ENCODE data around the gene BCKDHA. TPM values are rescaled to one million over a fixed set of nuclear protein-coding genes. Genes with fewer than 3 reads are reported as not detected.

BCKDHA gene
- total and polyA plus RNA-seq, 2 donors (not counting 3 experiments of a cell fraction or from before 2014, with no cell fraction given), result 16.5 to 50.4 TPM

GRCh38 chr19:41449865-41450178 lies 52.2 kb downstream of the BCKDHA start:
- intact Hi-C loops (cut with micrococcal nuclease) (loop anchor here (1.0 kb wide), 5 partner anchors 29 to 145 kb away; no protein-coding TSS in a partner anchor), dilution Hi-C loops (cut with MboI; ENCODE audit: extremely low pct_ligation_motif_present, low sequenced_read_pairs) (no loop called here)
- Histone ChIP-seq H4K20me1 (replicated peaks; ENCODE audit: control insufficient read depth, extremely low read depth, insufficient read depth, low read length) (no peaks in the 10 kb centered on the region), H3K9me3 (replicated peaks; ENCODE audit: control insufficient read depth, insufficient read depth, low read length) (no peaks in the 10 kb centered on the region), H3K36me3 (ENCODE audit: control insufficient read depth in 2 of 2, extremely low read depth in 1 of 2, insufficient read depth in 2 of 2, low read length in 2 of 2) (peaks cover 2 to 3% of the 10 kb centered on the region in 2 experiments), H3K4me3 (replicated peaks in 1 of 3; ENCODE audit: insufficient read depth in 1 of 3, low read depth in 1 of 3, low read length in 3 of 3) (no peak overlapping the region), H3K27ac (ENCODE audit: insufficient read depth, low read depth, low read length) (no peak overlapping the region), H3K79me2 (ENCODE audit: control insufficient read depth, insufficient read depth, low read length) (no peaks in the 10 kb centered on the region), H3K4me1 (ENCODE audit: control insufficient read depth, extremely low read depth, insufficient read depth, low read length) (no peaks in the 10 kb centered on the region), H3K9ac (replicated peaks; ENCODE audit: extremely low read depth, insufficient read depth, low read length) (no peak overlapping the region), H2AFZ (ENCODE audit: low read depth, low read length) (no peak overlapping the region), H3K9me1 (replicated peaks; ENCODE audit: control insufficient read depth, extremely low read depth, insufficient read depth, low read length) (no peaks in the 10 kb centered on the region), H3K4me2 (ENCODE audit: insufficient read depth, low read length) (no peak overlapping the region), H3K27me3 (ENCODE audit: control insufficient read depth in 2 of 2, insufficient read depth in 2 of 2, low read length in 2 of 2) (peaks cover 6 to 7% of the 10 kb centered on the region in 2 experiments)
- peak; percentile 12 for FAIRE-seq
- TF ChIP-seq JUN (IDR thresholded peaks at IDR 0.05; ENCODE audit: borderline replicate concordance, insufficient read depth, insufficient read length, low read depth), result no peak
- TF ChIP-seq MAX (IDR thresholded peaks at IDR 0.05; ENCODE audit: insufficient read depth, insufficient read length), result no peak
- no peak for TF ChIP-seq GATA2 (IDR thresholded peaks at IDR 0.05; ENCODE audit: insufficient read depth, insufficient read length, low read depth, low read length)
- TF ChIP-seq POLR2A (IDR thresholded peaks at IDR 0.05; ENCODE audit: low read depth, low read length), result no peak
- no peak for TF ChIP-seq CTCF (IDR thresholded peaks at IDR 0.05; ENCODE audit: extremely low read depth in 1 of 2, insufficient read depth in 1 of 2, low read depth in 1 of 2, low read length in 2 of 2)
- no peak for TF ChIP-seq MYC (IDR thresholded peaks at IDR 0.05; ENCODE audit: low read depth, low read length)
- no peak for TF ChIP-seq EZH2 (IDR thresholded peaks at IDR 0.05; ENCODE audit: borderline replicate concordance, low read depth, low read length, severe bottlenecking)
- TF ChIP-seq FOS (IDR thresholded peaks at IDR 0.05; ENCODE audit: borderline replicate concordance, insufficient read depth, low read length), result no peak
- no peak for TF ChIP-seq POLR2AphosphoS5 (IDR thresholded peaks at IDR 0.05; ENCODE audit: insufficient read depth, low read depth, low read length)
- CTCF ChIA-PET, result interaction anchor here (1.0 to 8.9 kb wide), 17 partner anchors 10 to 246 kb away, joined by 3 to 343 read pairs (median 9); partner anchors contain the start of gene DMAC2
- no TSS peak for BruUV-seq (replicated peaks)
- DNase-seq (ENCODE audit: low read depth, low spot score), result no peak
- POLR2A ChIA-PET, result no interaction called here

Data from endothelial cell of umbilical vein (primary cell).